ENCODE measurements around the gene GRIN3B. TPM values are rescaled to one million over a fixed set of nuclear protein-coding genes. Genes with fewer than 3 reads are reported as not detected.
"Not testable (repeated sequence)": the region's sequence is repeated elsewhere in the genome, so short reads cannot be mapped to it uniquely, and the experiment has no call there.

Gene GRIN3B
- total and polyA plus RNA-seq, 4 donors: 0.22 to 1.5 (median 0.80) TPM

GRCh38 chr19:957578-957977 is 42.6 kb upstream of the GRIN3B start:
- Histone ChIP-seq H3K36me3 (ENCODE audit: control insufficient read depth, insufficient read depth, low read length) (peaks cover 54% of the 10 kb centered on the region), H3K4me1 (ENCODE audit: control insufficient read depth, insufficient read depth, low read length) (peaks cover 50% of the 10 kb centered on the region)
- not testable (repeated sequence) for H3K4me3 ChIP-seq (ENCODE audit: low read depth, low read length); H3K9me3 ChIP-seq (ENCODE audit: control insufficient read depth, insufficient read depth, low read length); H3K27ac ChIP-seq (ENCODE audit: low read depth, low read length); DNase-seq (ENCODE audit: low read depth in 4 of 6, low spot score in 6 of 6); H3K27me3 ChIP-seq (ENCODE audit: control insufficient read depth, insufficient read depth, low read length)
- 81% methylated on average over 4 of the region's 9 CpGs for WGBS (ENCODE audit: insufficient coverage)

- H3K27ac ChIP-seq (ENCODE audit: low read depth, low read length): no peak overlapping the region
- peaks cover 34% of the 10 kb centered on the region for H3K4me1 ChIP-seq (ENCODE audit: control insufficient read depth, insufficient read depth, low read length)
- H3K9me3 ChIP-seq (ENCODE audit: control insufficient read depth, insufficient read depth, low read length): no peaks in the 10 kb centered on the region
- peaks cover 66% of the 10 kb centered on the region for H3K36me3 ChIP-seq (ENCODE audit: control insufficient read depth, insufficient read depth, low read length)
- DNase-seq (ENCODE audit: low read depth in 4 of 6, low spot score in 6 of 6): no peak
- H3K27me3 ChIP-seq (ENCODE audit: control insufficient read depth, insufficient read depth, low read length): no peaks in the 10 kb centered on the region
- H3K4me3 ChIP-seq (ENCODE audit: low read depth, low read length): no peak overlapping the region
- WGBS (ENCODE audit: insufficient coverage): 96% methylated on average over 27 of the region's 36 CpGs
Observed at GRCh38 chr19:958967-959855, 41.0 kb upstream of the GRIN3B start.

GRCh38 chr19:960020-960419 is 40.2 kb upstream of the GRIN3B start:
- peaks cover 70% of the 10 kb centered on the region for H3K36me3 ChIP-seq (ENCODE audit: control insufficient read depth, insufficient read depth, low read length)
- H3K27ac ChIP-seq (ENCODE audit: low read depth, low read length): no peak overlapping the region
- H3K4me1 ChIP-seq (ENCODE audit: control insufficient read depth, insufficient read depth, low read length): peaks cover 33% of the 10 kb centered on the region
- 77% methylated on average over 10 of the region's 12 CpGs for WGBS (ENCODE audit: insufficient coverage)
- no peak for DNase-seq (ENCODE audit: low read depth in 4 of 6, low spot score in 6 of 6)
- no peaks in the 10 kb centered on the region for H3K9me3 ChIP-seq (ENCODE audit: control insufficient read depth, insufficient read depth, low read length)
- no peak overlapping the region for H3K4me3 ChIP-seq (ENCODE audit: low read depth, low read length)
- H3K27me3 ChIP-seq (ENCODE audit: control insufficient read depth, insufficient read depth, low read length): no peaks in the 10 kb centered on the region

- no peaks in the 10 kb centered on the region for H3K27me3 ChIP-seq (ENCODE audit: control insufficient read depth, insufficient read depth, low read length)
- 74% methylated on average over 8 of the region's 8 CpGs for WGBS (ENCODE audit: insufficient coverage)
- no peaks in the 10 kb centered on the region for H3K9me3 ChIP-seq (ENCODE audit: control insufficient read depth, insufficient read depth, low read length)
- no peak for DNase-seq (ENCODE audit: low read depth in 4 of 6, low spot score in 6 of 6)
- no peak overlapping the region for H3K27ac ChIP-seq (ENCODE audit: low read depth, low read length)
- peaks cover 68% of the 10 kb centered on the region for H3K36me3 ChIP-seq (ENCODE audit: control insufficient read depth, insufficient read depth, low read length)
- no peak overlapping the region for H3K4me3 ChIP-seq (ENCODE audit: low read depth, low read length)
- peaks cover 28% of the 10 kb centered on the region for H3K4me1 ChIP-seq (ENCODE audit: control insufficient read depth, insufficient read depth, low read length)
Observed at GRCh38 chr19:960601-960938, 39.6 kb upstream of the GRIN3B start.

- H3K4me1 ChIP-seq (ENCODE audit: control insufficient read depth, insufficient read depth, low read length): peaks cover 13% of the 10 kb centered on the region
- no peak overlapping the region for H3K27ac ChIP-seq (ENCODE audit: low read depth, low read length)
- H3K4me3 ChIP-seq (ENCODE audit: low read depth, low read length): no peak overlapping the region
- DNase-seq (ENCODE audit: low read depth in 4 of 6, low spot score in 6 of 6): no peak
- WGBS (ENCODE audit: insufficient coverage): 94% methylated on average over 2 of the region's 14 CpGs
- no peaks in the 10 kb centered on the region for H3K9me3 ChIP-seq (ENCODE audit: control insufficient read depth, insufficient read depth, low read length)
- H3K27me3 ChIP-seq (ENCODE audit: control insufficient read depth, insufficient read depth, low read length): no peaks in the 10 kb centered on the region
- peaks cover 66% of the 10 kb centered on the region for H3K36me3 ChIP-seq (ENCODE audit: control insufficient read depth, insufficient read depth, low read length)
Observed at GRCh38 chr19:961866-962620, 38.2 kb upstream of the GRIN3B start.

- Histone ChIP-seq H3K36me3 (ENCODE audit: control insufficient read depth, insufficient read depth, low read length) (peaks cover 73% of the 10 kb centered on the region), H3K27ac (ENCODE audit: low read depth, low read length) (no peak overlapping the region), H3K4me1 (ENCODE audit: control insufficient read depth, insufficient read depth, low read length) (peaks cover 9% of the 10 kb centered on the region), H3K27me3 (ENCODE audit: control insufficient read depth, insufficient read depth, low read length) (no peaks in the 10 kb centered on the region), H3K4me3 (ENCODE audit: low read depth, low read length) (no peak overlapping the region), H3K9me3 (ENCODE audit: control insufficient read depth, insufficient read depth, low read length) (no peaks in the 10 kb centered on the region)
- DNase-seq (ENCODE audit: low read depth in 4 of 6, low spot score in 6 of 6): no peak
- WGBS (ENCODE audit: insufficient coverage): 84% methylated on average over 23 of the region's 31 CpGs
Observed at GRCh38 chr19:962683-963400, 37.4 kb upstream of the GRIN3B start.

GRCh38 chr19:963486-963951 is 36.7 kb upstream of the GRIN3B start:
- DNase-seq (ENCODE audit: low read depth in 4 of 6, low spot score in 6 of 6): no peak
- H3K4me3 ChIP-seq (ENCODE audit: low read depth, low read length): no peak overlapping the region
- no peaks in the 10 kb centered on the region for H3K27me3 ChIP-seq (ENCODE audit: control insufficient read depth, insufficient read depth, low read length)
- WGBS (ENCODE audit: insufficient coverage): 85% methylated on average over 11 of the region's 11 CpGs
- no peak overlapping the region for H3K27ac ChIP-seq (ENCODE audit: low read depth, low read length)
- H3K4me1 ChIP-seq (ENCODE audit: control insufficient read depth, insufficient read depth, low read length): peaks cover 9% of the 10 kb centered on the region
- no peaks in the 10 kb centered on the region for H3K9me3 ChIP-seq (ENCODE audit: control insufficient read depth, insufficient read depth, low read length)
- peaks cover 78% of the 10 kb centered on the region for H3K36me3 ChIP-seq (ENCODE audit: control insufficient read depth, insufficient read depth, low read length)

- H3K27me3 ChIP-seq (ENCODE audit: control insufficient read depth, insufficient read depth, low read length): no peaks in the 10 kb centered on the region
- H3K4me1 ChIP-seq (ENCODE audit: control insufficient read depth, insufficient read depth, low read length): peaks cover 9% of the 10 kb centered on the region
- no peaks in the 10 kb centered on the region for H3K9me3 ChIP-seq (ENCODE audit: control insufficient read depth, insufficient read depth, low read length)
- H3K27ac ChIP-seq (ENCODE audit: low read depth, low read length): no peak overlapping the region
- no peak overlapping the region for H3K4me3 ChIP-seq (ENCODE audit: low read depth, low read length)
- WGBS (ENCODE audit: insufficient coverage): 98% methylated on average over 16 of the region's 16 CpGs
- no peak for DNase-seq (ENCODE audit: low read depth in 4 of 6, low spot score in 6 of 6)
- H3K36me3 ChIP-seq (ENCODE audit: control insufficient read depth, insufficient read depth, low read length): peaks cover 80% of the 10 kb centered on the region
Observed at GRCh38 chr19:964116-964520, 36.1 kb upstream of the GRIN3B start.

GRCh38 chr19:964761-965694 is 35.2 kb upstream of the GRIN3B start:
- 98% methylated on average over 19 of the region's 19 CpGs for WGBS (ENCODE audit: insufficient coverage)
- Histone ChIP-seq H3K27me3 (ENCODE audit: control insufficient read depth, insufficient read depth, low read length) (no peaks in the 10 kb centered on the region), H3K27ac (ENCODE audit: low read depth, low read length) (no peak overlapping the region), H3K4me3 (ENCODE audit: low read depth, low read length) (no peak overlapping the region), H3K4me1 (ENCODE audit: control insufficient read depth, insufficient read depth, low read length) (peaks cover 9% of the 10 kb centered on the region), H3K36me3 (ENCODE audit: control insufficient read depth, insufficient read depth, low read length) (peaks cover 78% of the 10 kb centered on the region), H3K9me3 (ENCODE audit: control insufficient read depth, insufficient read depth, low read length) (no peaks in the 10 kb centered on the region)
- no peak for DNase-seq (ENCODE audit: low read depth in 4 of 6, low spot score in 6 of 6)
